ENCODE data around the gene PRKAB1.
"Not testable (repeated sequence)": the region's sequence is repeated elsewhere in the genome, so short reads cannot be mapped to it uniquely, and the experiment has no call there.

The PRKAB1 gene

GRCh38 chr12:119700078-119700477 lies 32.1 kb downstream of the PRKAB1 start:
- TF ChIP-seq CTCF (IDR thresholded peaks at IDR 0.05; ENCODE audit: low read depth, low read length) = no peak
- no peak for DNase-seq (ENCODE audit: low read depth, low spot score)
- H3K4me3 ChIP-seq (ENCODE audit: low read depth, low read length) = no peak overlapping the region
- in situ Hi-C loops (cut with HindIII; ENCODE audit: low sequenced_read_pairs) = no loop called here

GRCh38 chr12:119704065-119704747 lies 36.3 kb downstream of the PRKAB1 start:
- no peak for TF ChIP-seq CTCF (IDR thresholded peaks at IDR 0.05; ENCODE audit: low read depth, low read length)
- in situ Hi-C loops (cut with HindIII; ENCODE audit: low sequenced_read_pairs) = no loop called here
- no peak for DNase-seq (ENCODE audit: low read depth, low spot score)
- no peak overlapping the region for H3K4me3 ChIP-seq (ENCODE audit: low read depth, low read length)

GRCh38 chr12:119705182-119705581 lies 37.2 kb downstream of the PRKAB1 start:
- in situ Hi-C loops (cut with HindIII; ENCODE audit: low sequenced_read_pairs) = no loop called here
- no peak for TF ChIP-seq CTCF (IDR thresholded peaks at IDR 0.05; ENCODE audit: low read depth, low read length)
- no peak for DNase-seq (ENCODE audit: low read depth, low spot score)

GRCh38 chr12:119706427-119706826 lies 38.5 kb downstream of the PRKAB1 start:
- H3K4me3 ChIP-seq (ENCODE audit: low read depth, low read length); in situ Hi-C loops (cut with HindIII; ENCODE audit: low sequenced_read_pairs); DNase-seq (ENCODE audit: low read depth, low spot score): not testable (repeated sequence)

More at GRCh38 chr12:119705182-119705581, 37.2 kb downstream of the PRKAB1 start:
- H3K4me3 ChIP-seq (ENCODE audit: low read depth, low read length) = no peak overlapping the region

- no peak for TF ChIP-seq CTCF (IDR thresholded peaks at IDR 0.05; ENCODE audit: low read depth, low read length)
- no peak for DNase-seq (ENCODE audit: low read depth, low spot score)
- no peak overlapping the region for H3K4me3 ChIP-seq (ENCODE audit: low read depth, low read length)
- in situ Hi-C loops (cut with HindIII; ENCODE audit: low sequenced_read_pairs) = no loop called here
Measured at GRCh38 chr12:119710374-119710964, 42.5 kb downstream of the PRKAB1 start.

- no peak for TF ChIP-seq CTCF (IDR thresholded peaks at IDR 0.05; ENCODE audit: low read depth, low read length)
- H3K4me3 ChIP-seq (ENCODE audit: low read depth, low read length) = no peak overlapping the region
- no peak for DNase-seq (ENCODE audit: low read depth, low spot score)
- in situ Hi-C loops (cut with HindIII; ENCODE audit: low sequenced_read_pairs) = no loop called here
Measured at GRCh38 chr12:119710965-119711551, 43.1 kb downstream of the PRKAB1 start.

GRCh38 chr12:119711693-119712092 lies 43.8 kb downstream of the PRKAB1 start:
- no peak for DNase-seq (ENCODE audit: low read depth, low spot score)
- H3K4me3 ChIP-seq (ENCODE audit: low read depth, low read length) = no peak overlapping the region
- in situ Hi-C loops (cut with HindIII; ENCODE audit: low sequenced_read_pairs) = no loop called here
- TF ChIP-seq CTCF (IDR thresholded peaks at IDR 0.05; ENCODE audit: low read depth, low read length) = no peak

Measured in astrocyte of the spinal cord (primary cell).